Kidney epithelial cell (primary cell): ENCODE results near the gene MYADML2. TPM values are rescaled to one million over a fixed set of nuclear protein-coding genes. Genes with fewer than 3 reads are reported as not detected.

ENCODE experiments used
- DNase-seq: peaks from one replicate; pipeline ENCODE4 v3.0.0-alpha.2; 2010; ENCODE audit warnings: low read depth
- H3K27me3 ChIP-seq: 2 replicates; pipeline ENCODE4 v1.6.0; 2011; ENCODE audit warnings: low read length; ENCODE audit not compliant: control insufficient read depth, insufficient read depth
- H3K36me3 ChIP-seq: 2 replicates; pipeline ENCODE4 v1.5.1; 2011; ENCODE audit warnings: low read length; ENCODE audit not compliant: control insufficient read depth, insufficient read depth
- H3K4me3 ChIP-seq: 2 replicates; pipeline ENCODE4 v1.5.1; 2011; ENCODE audit warnings: low read depth, mild to moderate bottlenecking, control low read depth, low read length
- total RNA-seq: library from RNA; depleted of rRNA; stranded (reverse); fragments of >200 nt; gene quantifications from 2 replicates; pipeline ENCODE4 v1.2.3, GENCODE V29; 2015
- TF ChIP-seq, protein P1 (sequence below): IDR thresholded peaks from 2 replicates; pipeline ENCODE4 v1.5.1; 2011; ENCODE audit warnings: mild to moderate bottlenecking, moderate library complexity, low read length, control low read depth, inconsistent platforms; ENCODE audit not compliant: insufficient read depth, poor library complexity, severe bottlenecking

MYADML2 gene
- total RNA-seq, 1 donor from 2014 or later = not detected

DNA sequence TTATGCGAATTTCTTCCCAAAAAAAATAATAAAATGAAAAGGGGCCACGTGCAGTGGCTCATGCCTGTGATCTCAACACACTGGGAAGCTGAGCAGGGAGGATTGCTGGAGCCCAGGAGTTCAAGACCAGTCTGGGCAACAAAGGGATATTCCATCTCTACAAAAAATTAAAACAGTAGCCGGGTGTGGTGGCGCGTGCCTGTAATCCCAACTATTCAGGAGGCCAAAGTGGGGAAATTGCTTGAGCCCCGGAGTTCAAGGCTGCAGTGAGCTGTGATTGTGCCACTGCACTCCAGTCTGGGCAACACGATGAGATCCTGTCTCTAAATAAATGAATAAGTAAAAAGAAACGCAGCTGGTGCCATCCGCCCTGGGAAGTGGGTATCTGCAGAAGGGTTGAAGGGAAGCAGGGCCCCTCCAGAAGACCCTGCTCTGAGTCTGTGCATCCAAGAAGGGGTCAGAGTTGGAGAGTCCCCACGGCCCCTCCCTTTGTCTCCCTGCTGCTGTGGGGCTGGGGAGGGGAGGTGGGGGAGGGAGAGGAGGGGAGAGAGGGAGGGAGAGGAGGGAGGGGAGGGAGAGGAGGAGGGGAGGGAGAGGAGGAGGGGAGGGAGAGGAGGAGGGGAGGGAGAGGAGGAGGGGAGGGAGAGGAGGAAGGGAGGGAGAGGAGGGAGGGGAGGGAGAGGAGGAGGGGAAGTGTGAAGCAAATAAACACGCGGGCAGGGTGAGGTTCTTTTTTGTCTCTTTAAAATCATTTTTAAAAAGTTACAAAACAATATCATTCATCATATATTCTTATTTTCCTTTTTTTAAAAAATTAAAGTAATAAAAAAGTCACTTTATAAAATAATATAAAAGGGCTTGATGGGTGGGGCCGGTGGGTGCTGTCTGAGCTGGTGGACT, 5.0 kb upstream of the MYADML2 start:
- TF ChIP-seq, protein P1, sequence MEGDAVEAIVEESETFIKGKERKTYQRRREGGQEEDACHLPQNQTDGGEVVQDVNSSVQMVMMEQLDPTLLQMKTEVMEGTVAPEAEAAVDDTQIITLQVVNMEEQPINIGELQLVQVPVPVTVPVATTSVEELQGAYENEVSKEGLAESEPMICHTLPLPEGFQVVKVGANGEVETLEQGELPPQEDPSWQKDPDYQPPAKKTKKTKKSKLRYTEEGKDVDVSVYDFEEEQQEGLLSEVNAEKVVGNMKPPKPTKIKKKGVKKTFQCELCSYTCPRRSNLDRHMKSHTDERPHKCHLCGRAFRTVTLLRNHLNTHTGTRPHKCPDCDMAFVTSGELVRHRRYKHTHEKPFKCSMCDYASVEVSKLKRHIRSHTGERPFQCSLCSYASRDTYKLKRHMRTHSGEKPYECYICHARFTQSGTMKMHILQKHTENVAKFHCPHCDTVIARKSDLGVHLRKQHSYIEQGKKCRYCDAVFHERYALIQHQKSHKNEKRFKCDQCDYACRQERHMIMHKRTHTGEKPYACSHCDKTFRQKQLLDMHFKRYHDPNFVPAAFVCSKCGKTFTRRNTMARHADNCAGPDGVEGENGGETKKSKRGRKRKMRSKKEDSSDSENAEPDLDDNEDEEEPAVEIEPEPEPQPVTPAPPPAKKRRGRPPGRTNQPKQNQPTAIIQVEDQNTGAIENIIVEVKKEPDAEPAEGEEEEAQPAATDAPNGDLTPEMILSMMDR = no peak
- H3K27me3 ChIP-seq = peaks cover 8% of the 10 kb centered on the region
- no peak overlapping the region for H3K4me3 ChIP-seq
- DNase-seq = no peak
- H3K36me3 ChIP-seq = no peaks in the 10 kb centered on the region

DNA sequence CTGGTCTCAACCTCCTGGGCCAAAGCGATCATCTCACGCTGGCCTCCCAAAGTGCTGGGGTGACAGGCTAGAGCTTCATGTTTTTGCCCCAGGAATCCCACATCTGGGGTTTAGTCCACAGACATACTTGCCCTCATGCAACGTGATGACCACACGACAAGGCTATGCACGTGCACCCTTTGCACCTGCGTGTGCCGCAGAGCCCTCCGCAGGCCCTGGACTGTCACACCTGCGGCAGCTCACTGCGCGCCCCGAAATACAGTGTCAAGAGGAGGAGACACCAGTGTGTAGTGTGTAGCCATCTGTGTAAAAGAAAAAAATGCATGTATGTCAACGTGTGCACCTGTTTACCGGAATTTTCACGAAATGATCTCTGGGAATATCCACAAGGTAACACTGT, 3.5 kb upstream of the MYADML2 start:
- Histone ChIP-seq H3K36me3 (no peaks in the 10 kb centered on the region), H3K27me3 (peaks cover 6% of the 10 kb centered on the region), H3K4me3 (no peak overlapping the region)
- no peak for DNase-seq
- TF ChIP-seq, protein P1 = no peak

DNA sequence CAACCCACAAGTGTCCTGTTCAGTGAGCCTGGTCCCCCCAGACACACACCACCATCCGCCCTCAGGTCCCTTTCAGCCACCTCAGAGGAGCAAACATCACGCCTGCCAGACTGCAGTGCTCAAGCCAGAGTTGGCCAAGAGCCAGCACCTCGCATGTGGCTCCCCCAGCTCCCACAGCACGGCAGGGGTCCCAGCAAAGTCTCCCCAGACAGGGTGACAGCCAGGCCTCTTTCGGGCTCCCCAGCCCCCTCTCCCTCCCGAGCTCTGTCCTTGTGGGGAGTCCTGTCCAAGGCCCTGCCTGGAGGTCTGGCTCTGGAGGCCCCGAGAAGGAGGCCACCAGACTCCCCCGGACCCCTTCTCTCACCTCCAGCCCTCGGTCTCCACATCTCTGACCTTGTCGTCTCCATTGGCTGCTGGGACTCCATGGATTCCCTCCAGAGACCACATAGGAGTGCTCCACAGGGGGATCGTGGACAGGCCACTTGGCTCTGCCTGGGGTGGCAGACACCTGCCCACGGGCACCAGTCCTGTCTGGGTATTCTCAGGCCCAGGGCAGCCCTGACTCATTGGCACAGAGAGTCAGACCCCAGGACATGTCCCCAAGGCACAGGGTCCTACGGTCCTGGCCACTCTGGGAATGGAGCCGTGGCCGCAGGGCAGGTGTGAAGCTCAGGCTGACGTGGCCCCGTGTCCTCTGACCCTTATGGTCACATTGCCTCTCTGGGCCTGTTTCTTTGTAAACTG, 1.8 kb upstream of the MYADML2 start:
- Histone ChIP-seq H3K36me3 (no peaks in the 10 kb centered on the region), H3K4me3 (no peak overlapping the region), H3K27me3 (peaks cover 15% of the 10 kb centered on the region)
- TF ChIP-seq, protein P1 = no peak
- DNase-seq = no peak

DNA sequence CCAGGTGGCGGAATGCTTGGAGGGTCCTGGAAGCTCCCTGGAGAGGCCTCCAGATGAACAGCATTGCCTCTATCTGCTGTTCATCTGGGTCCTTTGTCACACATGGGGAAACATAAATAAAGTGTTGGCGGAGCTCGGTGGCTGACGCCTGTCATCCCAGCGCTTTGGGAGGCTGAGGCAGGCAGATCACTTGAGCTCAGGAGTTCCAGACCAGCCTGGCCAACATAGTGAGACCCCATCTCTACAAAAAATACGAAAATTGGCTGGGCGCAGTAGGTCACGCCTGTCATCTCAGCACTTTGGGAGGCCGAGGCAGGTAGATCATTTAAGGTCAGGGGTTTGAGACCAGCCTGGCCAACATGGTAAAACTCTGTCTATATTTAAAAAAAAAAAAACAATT, 2.2 kb downstream of the MYADML2 start:
- Histone ChIP-seq H3K4me3 (no peak overlapping the region), H3K36me3 (no peaks in the 10 kb centered on the region), H3K27me3 (peaks cover 33% of the 10 kb centered on the region)
- DNase-seq = no peak
- TF ChIP-seq, protein P1 = no peak

DNA sequence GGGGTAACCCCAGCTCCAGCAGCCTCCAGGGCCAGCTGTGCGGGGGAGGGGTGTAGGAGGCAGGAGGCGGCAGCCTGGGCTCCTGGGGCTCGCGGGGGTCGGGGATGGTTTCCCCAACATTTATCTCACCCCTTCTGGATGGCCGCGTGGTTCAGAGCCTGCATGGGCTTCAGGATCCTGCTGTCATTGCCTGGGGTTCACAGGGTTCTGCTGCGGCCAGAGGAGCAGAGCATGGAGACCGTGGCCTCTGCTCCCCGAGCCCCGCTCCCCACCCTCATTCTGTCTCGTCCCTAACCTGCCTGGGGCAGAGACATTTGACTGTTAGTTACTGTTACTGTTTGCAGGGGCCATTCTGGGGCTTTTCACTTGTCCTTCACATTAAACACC, 4.9 kb downstream of the MYADML2 start:
- no peak overlapping the region for H3K4me3 ChIP-seq
- TF ChIP-seq, protein P1 = no peak
- no peak for DNase-seq

More for the DNA sequence above, 4.9 kb downstream of the MYADML2 start:
- H3K36me3 ChIP-seq = no peaks in the 10 kb centered on the region
- H3K27me3 ChIP-seq = peaks cover 39% of the 10 kb centered on the region
